Caco-2 (cell line): ENCODE measurements around the gene SIL1. TPM values are rescaled to one million over a fixed set of nuclear protein-coding genes. Genes with fewer than 3 reads are reported as not detected.

Experiments used
- BruUV-seq: library from RNA; stranded (reverse); fragments of 400-500 nt; replicated peaks from 2 replicates; lab custom pipeline; 2021; lab: Mats Ljungman, UMichigan
- CTCF ChIA-PET: fragments of 300-600 bp; sonication (Branson Sonifier 250); formaldehyde crosslinking; loops from one replicate; lab custom pipeline; 2022; ENCODE audit warnings: antibody characterized with exemption; lab: Charles Lee
- POLR2A ChIA-PET: fragments of 300-600 bp; sonication (Branson Sonifier 250); formaldehyde crosslinking; loops from one replicate; lab custom pipeline; 2022; ENCODE audit warnings: antibody characterized with exemption; lab: Charles Lee
- DNase-seq, 2 experiments: peaks; one replicate each; pipeline versions ENCODE4 v3.0.0 to v3.0.0-alpha.2; 2020 to 2022
- H3K27me3 ChIP-seq: replicated peaks from 2 replicates; pipeline ENCODE4 v1.6.0; 2011; ENCODE audit warnings: low read length; ENCODE audit not compliant: control insufficient read depth, insufficient read depth
- H3K36me3 ChIP-seq: 2 replicates; pipeline ENCODE4 v1.5.1; 2011; ENCODE audit warnings: low read length; ENCODE audit not compliant: control insufficient read depth, insufficient read depth
- H3K4me1 ChIP-seq: fragments of 250-450 bp; sonication (Bioruptor Pico); 2 replicates; pipeline ENCODE4 v1.5.1; 2020; ENCODE audit warnings: mild to moderate bottlenecking
- H3K4me3 ChIP-seq: 2 replicates; pipeline ENCODE4 v1.5.1; 2011; ENCODE audit warnings: low read depth, mild to moderate bottlenecking, control low read depth, low read length
- H3K9me3 ChIP-seq: fragments of 250-450 bp; sonication (Bioruptor Pico); 2 replicates; pipeline ENCODE4 v1.5.1; 2020; ENCODE audit warnings: mild to moderate bottlenecking, moderate library complexity
- H3K27ac Mint-ChIP-seq: one replicate; pipeline ENCODE4 v1.8.0; 2022; ENCODE audit warnings: mixed read lengths; ENCODE audit not compliant: unreplicated experiment
- H3K27me3 Mint-ChIP-seq: one replicate; pipeline ENCODE4 v1.8.0; 2022; ENCODE audit warnings: mixed read lengths; ENCODE audit not compliant: insufficient read depth, unreplicated experiment
- H3K36me3 Mint-ChIP-seq: one replicate; pipeline ENCODE4 v1.8.0; 2022; ENCODE audit warnings: mild to moderate bottlenecking, mixed read lengths; ENCODE audit not compliant: insufficient read depth, unreplicated experiment
- H3K4me1 Mint-ChIP-seq: one replicate; pipeline ENCODE4 v1.8.0; 2022; ENCODE audit warnings: low read depth, mixed read lengths; ENCODE audit not compliant: unreplicated experiment
- H3K4me3 Mint-ChIP-seq: one replicate; pipeline ENCODE4 v1.8.0; 2022; ENCODE audit warnings: mild to moderate bottlenecking, moderate library complexity, mixed read lengths; ENCODE audit not compliant: unreplicated experiment
- H3K9me3 Mint-ChIP-seq: one replicate; pipeline ENCODE4 v1.8.0; 2022; ENCODE audit warnings: mixed read lengths; ENCODE audit not compliant: unreplicated experiment
- intact Hi-C: fragments of 100-400 bp; cut with micrococcal nuclease; formaldehyde crosslinking; loops from one replicate; pipeline ENCODE4 v1.10.0; 2022; ENCODE audit not compliant: unreplicated experiment
- total RNA-seq: library from RNA; stranded (reverse); gene quantifications from 2 replicates; pipeline ENCODE4 v1.2.3, GENCODE V29; 2022
- TF ChIP-seq, protein P1 (sequence below), 2 experiments: fragments of 200-600 bp in 1 of 2; IDR thresholded peaks; 1 replicate in 1 of 2; 2 replicates in 1 of 2; pipeline versions ENCODE4 v1.5.1 to v1.8.0; 2011 to 2022; ENCODE audit warnings: antibody characterized with exemption in 1 of 2, control low read depth in 1 of 2, inconsistent platforms in 1 of 2, low read depth in 1 of 2, low read length in 1 of 2, mild to moderate bottlenecking in 1 of 2, moderate library complexity in 1 of 2; ENCODE audit not compliant: insufficient read depth in 1 of 2, severe bottlenecking in 1 of 2, unreplicated experiment in 1 of 2

Gene SIL1
- total RNA-seq, 1 experiment from 2014 or later, result 29.7 TPM

DNA sequence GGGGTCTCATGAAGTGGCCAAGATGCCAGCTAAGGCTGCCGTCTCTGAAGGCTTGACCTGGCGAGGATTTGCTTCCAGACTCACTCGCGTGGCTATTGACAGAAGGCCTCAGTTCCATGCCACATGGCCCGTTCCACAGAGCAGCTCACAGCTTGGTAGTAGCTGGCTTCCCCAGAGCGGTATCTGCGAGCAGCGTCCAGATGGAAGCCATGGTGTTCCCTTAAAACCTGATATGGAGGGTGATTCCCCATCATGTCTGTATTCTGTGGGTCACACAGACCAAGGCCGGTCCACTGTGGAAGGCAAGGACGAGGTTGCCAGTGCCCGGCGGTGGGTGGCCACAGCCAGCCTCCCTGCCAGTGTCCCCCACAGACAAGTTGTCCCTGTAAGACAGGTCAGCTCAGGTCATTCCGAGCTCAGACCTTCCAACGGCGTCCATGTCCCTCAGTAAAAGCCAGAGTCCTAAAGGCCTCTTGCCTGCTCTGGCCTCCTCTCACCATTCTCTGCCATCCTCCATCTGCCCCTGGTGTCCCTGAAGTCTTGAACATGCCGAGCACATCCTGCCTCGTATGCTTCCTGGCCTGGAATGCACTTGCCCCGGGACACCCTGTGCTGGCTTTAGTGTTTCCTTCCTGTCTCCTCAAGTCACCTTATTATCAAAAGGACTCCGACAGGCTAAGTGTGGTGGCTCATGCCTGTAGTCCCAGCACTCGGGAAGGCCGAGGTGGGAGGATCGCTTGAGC, 261.8 kb downstream of the SIL1 start:
- Mint-ChIP-seq H3K27ac (peak overlapping the region; percentile 39), H3K4me3 (no peak overlapping the region), H3K27me3 (no peaks in the 10 kb centered on the region), H3K9me3 (no peaks in the 10 kb centered on the region), H3K4me1 (no peaks in the 10 kb centered on the region), H3K36me3 (peaks cover 86% of the 10 kb centered on the region)
- TF ChIP-seq, protein P1, sequence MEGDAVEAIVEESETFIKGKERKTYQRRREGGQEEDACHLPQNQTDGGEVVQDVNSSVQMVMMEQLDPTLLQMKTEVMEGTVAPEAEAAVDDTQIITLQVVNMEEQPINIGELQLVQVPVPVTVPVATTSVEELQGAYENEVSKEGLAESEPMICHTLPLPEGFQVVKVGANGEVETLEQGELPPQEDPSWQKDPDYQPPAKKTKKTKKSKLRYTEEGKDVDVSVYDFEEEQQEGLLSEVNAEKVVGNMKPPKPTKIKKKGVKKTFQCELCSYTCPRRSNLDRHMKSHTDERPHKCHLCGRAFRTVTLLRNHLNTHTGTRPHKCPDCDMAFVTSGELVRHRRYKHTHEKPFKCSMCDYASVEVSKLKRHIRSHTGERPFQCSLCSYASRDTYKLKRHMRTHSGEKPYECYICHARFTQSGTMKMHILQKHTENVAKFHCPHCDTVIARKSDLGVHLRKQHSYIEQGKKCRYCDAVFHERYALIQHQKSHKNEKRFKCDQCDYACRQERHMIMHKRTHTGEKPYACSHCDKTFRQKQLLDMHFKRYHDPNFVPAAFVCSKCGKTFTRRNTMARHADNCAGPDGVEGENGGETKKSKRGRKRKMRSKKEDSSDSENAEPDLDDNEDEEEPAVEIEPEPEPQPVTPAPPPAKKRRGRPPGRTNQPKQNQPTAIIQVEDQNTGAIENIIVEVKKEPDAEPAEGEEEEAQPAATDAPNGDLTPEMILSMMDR (IDR thresholded peaks at IDR 0.05; ENCODE audit: insufficient read depth in 1 of 2, low read depth in 1 of 2, low read length in 1 of 2, severe bottlenecking in 1 of 2, unreplicated experiment in 1 of 2), result no peak
- ChIA-PET CTCF (no interaction called here), POLR2A (interaction anchor here (0.6 kb wide), 1 partner anchor 360 kb away, joined by 3 read pairs; no protein-coding TSS in a partner anchor)
- Histone ChIP-seq H3K9me3 (no peaks in the 10 kb centered on the region), H3K36me3 (peaks cover 8% of the 10 kb centered on the region), H3K4me3 (no peak overlapping the region), H3K4me1 (no peaks in the 10 kb centered on the region), H3K27me3 (no peaks in the 10 kb centered on the region)
- intact Hi-C loops, result no loop called here
- BruUV-seq, result no TSS peak
- no peak for DNase-seq

DNA sequence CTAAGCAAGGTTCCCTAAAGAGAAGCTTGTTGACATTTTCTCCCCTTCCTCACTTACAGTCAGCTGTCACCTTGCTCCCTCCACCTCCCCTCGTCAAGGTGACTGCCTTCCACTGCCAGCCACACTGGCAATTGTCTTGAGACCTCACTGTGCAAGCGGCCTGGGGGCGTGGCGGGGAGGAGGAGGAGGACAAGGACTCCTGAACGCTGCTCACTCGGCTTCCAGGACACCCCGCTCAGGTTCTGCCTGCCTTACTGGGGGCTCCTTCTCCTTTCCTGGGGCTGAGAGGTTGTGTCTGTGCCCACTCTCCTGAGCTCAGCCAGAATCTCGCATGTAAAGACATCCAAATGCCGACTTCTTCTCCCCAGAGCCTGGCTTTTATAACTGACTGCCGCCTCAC, 262.7 kb downstream of the SIL1 start:
- Histone ChIP-seq H3K36me3 (peaks cover 8% of the 10 kb centered on the region), H3K9me3 (no peaks in the 10 kb centered on the region), H3K4me3 (no peak overlapping the region), H3K4me1 (no peaks in the 10 kb centered on the region), H3K27me3 (no peaks in the 10 kb centered on the region)
- ChIA-PET CTCF (interaction anchor here (0.6 kb wide), 1 partner anchor 326 kb away, joined by 3 read pairs; no protein-coding TSS in a partner anchor), POLR2A (no interaction called here)
- Mint-ChIP-seq H3K36me3 (peaks cover 86% of the 10 kb centered on the region), H3K4me3 (no peak overlapping the region), H3K4me1 (no peaks in the 10 kb centered on the region), H3K27me3 (no peaks in the 10 kb centered on the region), H3K27ac (no peak overlapping the region), H3K9me3 (no peaks in the 10 kb centered on the region)
- no TSS peak for BruUV-seq
- TF ChIP-seq, protein P1 (IDR thresholded peaks at IDR 0.05; ENCODE audit: insufficient read depth in 1 of 2, low read depth in 1 of 2, low read length in 1 of 2, severe bottlenecking in 1 of 2, unreplicated experiment in 1 of 2), result no peak
- intact Hi-C loops, result no loop called here
- DNase-seq, result no peak

DNA sequence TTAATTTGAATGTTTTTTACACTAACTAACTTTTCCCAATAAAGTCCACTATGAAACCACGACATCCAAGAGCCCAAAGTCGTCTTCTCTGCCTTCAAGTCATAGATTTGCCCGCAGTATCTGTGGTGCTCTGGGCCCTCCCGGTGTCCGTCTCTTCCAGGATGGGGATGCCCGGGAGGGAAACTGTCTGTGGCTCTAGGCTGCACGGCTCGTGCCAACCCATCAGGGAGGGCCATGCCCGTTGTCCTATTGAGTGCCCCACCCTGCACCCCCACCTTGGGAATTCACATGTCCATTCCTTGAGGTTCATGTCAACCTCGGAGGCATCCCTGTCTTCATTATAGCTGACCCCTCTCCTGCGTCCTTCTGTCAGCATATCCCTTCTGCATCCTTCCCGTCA, 263.2 kb downstream of the SIL1 start:
- H3K27me3 ChIP-seq, result no peaks in the 10 kb centered on the region
- intact Hi-C loops, result no loop called here
- H3K4me1 ChIP-seq, result no peaks in the 10 kb centered on the region
- no peaks in the 10 kb centered on the region for H3K9me3 ChIP-seq
- peaks cover 9% of the 10 kb centered on the region for H3K36me3 ChIP-seq
- Mint-ChIP-seq H3K9me3 (no peaks in the 10 kb centered on the region), H3K27ac (no peak overlapping the region), H3K36me3 (peaks cover 89% of the 10 kb centered on the region), H3K4me3 (no peak overlapping the region), H3K27me3 (no peaks in the 10 kb centered on the region), H3K4me1 (no peaks in the 10 kb centered on the region)
- no peak for DNase-seq
- POLR2A ChIA-PET, result no interaction called here
- TF ChIP-seq, protein P1 (IDR thresholded peaks at IDR 0.05; ENCODE audit: insufficient read depth in 1 of 2, low read depth in 1 of 2, low read length in 1 of 2, severe bottlenecking in 1 of 2, unreplicated experiment in 1 of 2), result no peak
- no peak overlapping the region for H3K4me3 ChIP-seq
- CTCF ChIA-PET, result interaction anchor here (0.6 kb wide), 1 partner anchor 325 kb away, joined by 3 read pairs; no protein-coding TSS in a partner anchor
- no TSS peak for BruUV-seq
